ENCODE measurements around the gene MLLT6. TPM values are rescaled to one million over a fixed set of nuclear protein-coding genes. Genes with fewer than 3 reads are reported as not detected.

MLLT6 gene
- total and polyA plus RNA-seq, 2 of the 13 experiments (the other 11 are each of a cell fraction or from before 2014, with no cell fraction given), result 50.7 to 69.5 TPM

- TF ChIP-seq PREB (CRISPR knock-in tag; IDR thresholded peaks at IDR 0.05) (peak; percentile 1; the same call in 1 of the 2 replicates), DNMT1 (CRISPR knock-in tag; IDR thresholded peaks at IDR 0.05) (no peak), ZNF225 (CRISPR knock-in tag; IDR thresholded peaks at IDR 0.05) (no peak), ZNF839 (CRISPR knock-in tag; IDR thresholded peaks at IDR 0.05; ENCODE audit: borderline replicate concordance) (peak; percentile 23; the same call in 1 of the 2 replicates), ZNF367 (CRISPR knock-in tag; IDR thresholded peaks at IDR 0.05; ENCODE audit: borderline replicate concordance) (no peak), MAF1 (CRISPR knock-in tag; IDR thresholded peaks at IDR 0.05; ENCODE audit: borderline replicate concordance) (peak; percentile 83), SCMH1 (CRISPR knock-in tag; IDR thresholded peaks at IDR 0.05; ENCODE audit: borderline replicate concordance) (no peak), SETDB1 (CRISPR knock-in tag; IDR thresholded peaks at IDR 0.05; ENCODE audit: borderline replicate concordance) (no peak), ZMAT3 (CRISPR knock-in tag; conservative IDR thresholded peaks at IDR 0.05) (peak; percentile 97), ZNF484 (CRISPR knock-in tag; IDR thresholded peaks at IDR 0.05; ENCODE audit: borderline replicate concordance, low read depth) (peak; percentile 47; the same call in 1 of the 2 replicates), RFX3 (CRISPR knock-in tag; IDR thresholded peaks at IDR 0.05) (0 out of 2 replicates have a peak, but pooled peaks have one; percentile 1), DR1 (CRISPR knock-in tag; IDR thresholded peaks at IDR 0.05) (peak; percentile 81), TP53 (CRISPR knock-in tag; conservative IDR thresholded peaks at IDR 0.05) (0 out of 2 replicates have a peak, but pooled peaks have one; percentile 30), ZFP91 (CRISPR knock-in tag; IDR thresholded peaks at IDR 0.05; ENCODE audit: borderline replicate concordance) (peak; percentile 76; the same call in 1 of the 2 replicates), NFE2L2 (IDR thresholded peaks at IDR 0.05; ENCODE audit: low read length) (no peak), ZNF329 (CRISPR knock-in tag; IDR thresholded peaks at IDR 0.05; ENCODE audit: low read depth) (peak; percentile 90), CC2D1A (CRISPR knock-in tag; IDR thresholded peaks at IDR 0.05) (peak; percentile 60; the same call in 1 of the 2 replicates), ZMYM3 (CRISPR knock-in tag; IDR thresholded peaks at IDR 0.05) (peak; percentile 94), EHMT2 (IDR thresholded peaks at IDR 0.05; ENCODE audit: borderline replicate concordance, low read depth, low read length) (no peak), TARDBP (CRISPR knock-in tag; IDR thresholded peaks at IDR 0.05) (peak; percentile 91), HNRNPUL1 (IDR thresholded peaks at IDR 0.05; ENCODE audit: low read depth, low read length) (no peak), DRAP1 (CRISPR knock-in tag; IDR thresholded peaks at IDR 0.05) (peak; percentile 86), ZNF782 (CRISPR knock-in tag; IDR thresholded peaks at IDR 0.05; ENCODE audit: borderline replicate concordance) (no peak; the same call in 1 of the 2 replicates), ZNF383 (CRISPR knock-in tag; IDR thresholded peaks at IDR 0.05; ENCODE audit: borderline replicate concordance) (0 out of 2 replicates have a peak, but pooled peaks have one; percentile 83), ZKSCAN8 (CRISPR knock-in tag; IDR thresholded peaks at IDR 0.05; ENCODE audit: borderline replicate concordance) (peak; percentile 96), ZSCAN21 (CRISPR knock-in tag; IDR thresholded peaks at IDR 0.05; ENCODE audit: borderline replicate concordance) (peak; percentile 20; the same call in 1 of the 2 replicates), MEIS2 (CRISPR knock-in tag; IDR thresholded peaks at IDR 0.05) (peak; percentile 98)
These were observed 1.1 kb upstream of the MLLT6 start (continued) for GRCh38 chr17:38703742-38704605.

Measured in HepG2 (cell line).